AG04449 (cell line): Measurements from ENCODE around the gene ANO3.
"Not testable (repeated sequence)": the region's sequence is repeated elsewhere in the genome, so short reads cannot be mapped to it uniquely, and the experiment has no call there.

Experiments used
- CTCF ChIA-PET: fragments of 350-600 bp; formaldehyde crosslinking; extraction: SDS; loops from one replicate; lab custom pipeline; 2021; ENCODE audit warnings: antibody characterized with exemption; lab: Yijun Ruan, JAX
- POLR2A ChIA-PET: fragments of 400-600, 350-600 bp; formaldehyde crosslinking; extraction: SDS; loops from one replicate; lab custom pipeline; 2020; ENCODE audit warnings: antibody characterized with exemption, inconsistent platforms; lab: Yijun Ruan, JAX
- DNase-seq: peaks from one replicate; pipeline ENCODE4 v3.0.0-alpha.2; 2010; ENCODE audit warnings: low read depth, low spot score
- H3K4me3 ChIP-seq: 2 replicates; pipeline ENCODE4 v1.5.1; 2011; ENCODE audit warnings: low read depth, mild to moderate bottlenecking, control low read depth, low read length
- TF ChIP-seq, protein P1 (sequence below): IDR thresholded peaks from one replicate; pipeline ENCODE4 v1.5.1; 2011; ENCODE audit warnings: mild to moderate bottlenecking, moderate library complexity, low read length, control low read depth, inconsistent platforms; ENCODE audit not compliant: insufficient read depth; ENCODE audit errors: missing control alignments

ANO3 gene

DNA sequence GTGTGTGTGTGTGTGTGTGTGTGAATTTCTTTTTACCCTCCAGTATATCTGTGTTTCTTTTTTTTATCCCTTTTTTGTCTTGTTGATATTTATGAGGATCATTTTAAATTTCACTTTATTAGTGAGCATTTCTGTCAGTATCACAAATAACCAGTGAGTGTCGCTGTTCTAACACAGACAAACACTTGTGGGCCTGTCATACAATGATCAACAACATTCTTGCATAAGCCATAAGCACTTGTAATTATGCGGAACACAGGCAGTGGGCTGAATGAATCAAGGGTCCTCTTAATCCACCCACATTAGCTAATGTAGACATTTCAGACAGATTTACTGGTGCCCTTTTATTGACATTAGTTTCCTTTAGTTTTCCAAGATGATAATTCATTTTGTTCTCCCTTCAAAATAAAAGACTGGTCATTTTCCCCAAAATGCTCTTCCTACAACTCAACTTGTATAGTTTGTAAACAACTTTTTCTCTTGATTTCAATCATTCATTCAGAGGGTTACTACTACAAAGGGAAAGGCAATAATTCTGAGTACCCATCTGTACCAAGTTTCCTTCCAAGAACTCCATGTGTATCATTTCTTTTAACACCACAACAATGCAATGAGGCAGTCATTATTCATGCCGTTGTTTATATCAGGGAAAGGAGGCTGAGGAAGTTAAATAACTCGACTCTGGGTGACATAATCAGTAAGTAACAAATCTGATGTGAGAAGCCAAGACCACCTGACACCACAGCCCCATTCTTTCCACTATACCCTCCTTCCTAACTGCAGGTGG, 34.5 kb upstream of the ANO3 start:
- no peak overlapping the region for H3K4me3 ChIP-seq
- ChIA-PET CTCF (interaction anchor here (0.7 to 7.4 kb wide), 31 partner anchors 8 to 883 kb away, joined by 3 to 78 read pairs (median 4); partner anchors contain the start of gene ANO3), POLR2A (no interaction called here)
- TF ChIP-seq, protein P1, sequence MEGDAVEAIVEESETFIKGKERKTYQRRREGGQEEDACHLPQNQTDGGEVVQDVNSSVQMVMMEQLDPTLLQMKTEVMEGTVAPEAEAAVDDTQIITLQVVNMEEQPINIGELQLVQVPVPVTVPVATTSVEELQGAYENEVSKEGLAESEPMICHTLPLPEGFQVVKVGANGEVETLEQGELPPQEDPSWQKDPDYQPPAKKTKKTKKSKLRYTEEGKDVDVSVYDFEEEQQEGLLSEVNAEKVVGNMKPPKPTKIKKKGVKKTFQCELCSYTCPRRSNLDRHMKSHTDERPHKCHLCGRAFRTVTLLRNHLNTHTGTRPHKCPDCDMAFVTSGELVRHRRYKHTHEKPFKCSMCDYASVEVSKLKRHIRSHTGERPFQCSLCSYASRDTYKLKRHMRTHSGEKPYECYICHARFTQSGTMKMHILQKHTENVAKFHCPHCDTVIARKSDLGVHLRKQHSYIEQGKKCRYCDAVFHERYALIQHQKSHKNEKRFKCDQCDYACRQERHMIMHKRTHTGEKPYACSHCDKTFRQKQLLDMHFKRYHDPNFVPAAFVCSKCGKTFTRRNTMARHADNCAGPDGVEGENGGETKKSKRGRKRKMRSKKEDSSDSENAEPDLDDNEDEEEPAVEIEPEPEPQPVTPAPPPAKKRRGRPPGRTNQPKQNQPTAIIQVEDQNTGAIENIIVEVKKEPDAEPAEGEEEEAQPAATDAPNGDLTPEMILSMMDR: peak; percentile 60
- peak; percentile 41 for DNase-seq

DNA sequence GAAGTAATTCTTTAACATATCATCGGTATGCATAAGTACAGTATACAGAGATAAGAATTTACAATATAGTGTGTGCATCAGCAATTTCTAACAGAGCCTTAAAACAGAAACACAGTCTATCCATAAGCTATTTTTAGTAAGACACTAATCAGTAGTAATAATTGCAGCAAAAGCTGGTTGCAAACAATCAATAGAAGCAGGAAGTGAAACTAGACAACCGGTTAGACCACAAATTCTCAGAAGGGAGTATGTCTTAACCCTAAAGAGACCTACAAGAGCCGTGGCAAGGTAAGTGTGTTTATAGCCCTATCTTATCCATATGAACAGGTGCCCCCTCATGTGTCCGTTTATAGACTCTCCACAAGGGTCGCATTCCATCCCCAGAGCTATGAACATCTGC, 15.6 kb upstream of the ANO3 start:
- DNase-seq, CTCF ChIA-PET, H3K4me3 ChIP-seq, POLR2A ChIA-PET: not testable (repeated sequence)

DNA sequence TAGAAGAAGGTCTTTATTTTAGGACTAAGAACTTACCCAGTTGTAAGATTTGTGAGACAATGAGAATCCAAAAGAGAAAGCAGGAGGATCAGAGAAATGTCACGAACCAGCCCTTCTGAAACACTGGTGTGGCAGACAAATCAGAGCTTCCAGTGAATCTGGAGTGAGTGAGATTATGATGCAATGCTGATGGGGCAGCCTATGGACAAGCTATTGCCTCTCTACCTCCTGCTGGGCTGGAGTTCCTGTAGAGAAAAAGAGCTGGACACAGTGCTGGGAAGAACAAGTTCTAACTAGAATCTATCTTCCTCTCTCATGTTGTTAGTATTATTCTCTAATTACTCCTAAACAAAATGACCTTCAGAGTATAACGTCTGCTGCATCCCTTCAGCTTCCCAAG, 12.0 kb upstream of the ANO3 start:
- no peak overlapping the region for H3K4me3 ChIP-seq
- CTCF ChIA-PET: interaction anchor here (0.8 to 1.2 kb wide), 3 partner anchors 12 to 35 kb away, joined by 4 read pairs; partner anchors contain the start of gene ANO3
- TF ChIP-seq, protein P1: no peak
- POLR2A ChIA-PET: no interaction called here
- DNase-seq: no peak

DNA sequence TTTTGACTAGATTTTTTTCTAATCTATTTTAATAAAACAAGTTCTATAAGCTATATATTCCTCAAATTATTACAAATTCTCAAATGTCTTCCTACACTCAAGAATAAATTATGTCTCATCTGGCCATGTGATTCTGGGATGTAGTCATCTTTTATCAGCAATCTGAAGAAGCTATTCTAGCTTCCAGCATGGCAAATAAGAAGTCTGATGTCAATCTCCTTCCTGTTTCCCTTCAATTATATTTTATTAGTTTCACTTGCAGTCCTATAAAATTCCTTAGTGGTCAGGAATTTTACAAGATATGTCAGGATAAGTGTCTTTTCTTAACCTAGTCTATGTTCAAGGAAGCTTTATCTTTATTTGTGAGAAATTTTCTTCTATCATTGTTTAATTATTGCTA, 10.4 kb upstream of the ANO3 start:
- DNase-seq: no peak
- H3K4me3 ChIP-seq: no peak overlapping the region
- ChIA-PET POLR2A (no interaction called here), CTCF (interaction anchor here (1.1 to 1.4 kb wide), 3 partner anchors 10 to 35 kb away, joined by 3 to 5 read pairs (median 4); partner anchors contain the start of gene ANO3)
- TF ChIP-seq, protein P1: no peak

DNA sequence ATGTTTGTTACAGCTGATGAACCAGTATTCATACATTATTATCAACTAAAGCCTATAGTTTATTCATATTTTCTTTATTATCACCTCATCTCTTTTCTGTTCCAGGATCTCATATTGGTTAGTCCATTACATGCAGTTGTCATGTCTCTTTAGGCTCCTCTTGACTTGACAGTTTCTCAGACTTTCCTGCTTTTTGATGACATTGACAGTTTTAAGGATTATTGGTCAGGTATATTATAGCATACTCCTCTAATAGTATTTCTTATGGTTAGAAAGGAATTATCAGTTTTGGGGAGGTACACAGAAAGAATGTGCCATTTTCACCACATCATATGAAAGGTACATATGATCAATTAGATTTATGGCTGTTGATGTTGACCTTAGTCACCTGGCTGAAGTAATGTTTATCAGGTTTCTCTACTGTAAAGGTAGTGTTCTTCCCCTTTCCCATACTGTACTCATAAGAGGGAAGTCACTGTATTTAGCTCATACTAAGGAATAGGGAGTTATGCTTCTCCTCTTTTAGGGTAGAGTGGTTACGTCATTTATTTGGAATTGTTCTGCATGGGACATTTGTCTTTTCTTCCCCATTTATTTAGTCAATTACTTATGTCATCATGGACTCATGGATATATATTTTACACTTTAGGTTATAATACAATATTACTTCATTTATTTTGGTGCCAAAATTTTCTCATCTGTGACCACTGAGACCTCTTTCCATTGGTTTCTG, 9.4 kb upstream of the ANO3 start:
- DNase-seq: no peak
- no peak overlapping the region for H3K4me3 ChIP-seq
- CTCF ChIA-PET: interaction anchor here (0.8 to 1.4 kb wide), 3 partner anchors 9 to 26 kb away, joined by 3 to 5 read pairs (median 3); partner anchors contain the start of gene ANO3
- TF ChIP-seq, protein P1: no peak
- POLR2A ChIA-PET: no interaction called here

DNA sequence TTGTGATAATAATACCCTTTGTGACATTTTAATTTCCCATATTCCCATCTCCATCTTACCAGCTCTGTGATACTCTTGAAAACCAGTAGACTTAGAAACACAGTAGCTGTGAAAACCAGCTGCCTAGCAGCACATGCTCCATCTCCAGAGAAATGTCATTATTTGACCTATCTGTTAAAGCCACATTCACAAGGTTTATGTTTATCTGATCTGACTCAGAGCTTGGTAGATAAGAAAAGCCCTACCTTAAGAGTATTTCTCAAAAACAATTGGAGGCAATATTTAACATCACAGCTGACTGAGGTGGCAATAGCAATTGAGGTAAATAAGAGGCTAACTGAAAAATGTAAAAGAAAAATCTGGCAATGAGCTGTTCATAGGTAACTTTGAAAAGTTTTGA, 8.1 kb upstream of the ANO3 start:
- ChIA-PET CTCF (interaction anchor here (2.6 kb wide), 1 partner anchor 39 kb away, joined by 7 read pairs; no protein-coding TSS in a partner anchor), POLR2A (no interaction called here)
- H3K4me3 ChIP-seq: no peak overlapping the region
- TF ChIP-seq, protein P1: no peak
- no peak for DNase-seq
